ENCODE results near the gene LDLRAD3.

LDLRAD3 gene

GRCh38 chr11:36048496-36049247 lies 104.8 kb downstream of the LDLRAD3 start:
- DNase-seq (ENCODE audit: low spot score), result no peak

GRCh38 chr11:36051235-36052144 lies 107.6 kb downstream of the LDLRAD3 start:
- no peak for DNase-seq (ENCODE audit: low spot score)

GRCh38 chr11:36053281-36053680 lies 109.4 kb downstream of the LDLRAD3 start:
- DNase-seq (ENCODE audit: low spot score), result no peak

- no peak for DNase-seq (ENCODE audit: low spot score)
These were observed 110.0 kb downstream of the LDLRAD3 start for GRCh38 chr11:36053862-36054261.

DNA sequence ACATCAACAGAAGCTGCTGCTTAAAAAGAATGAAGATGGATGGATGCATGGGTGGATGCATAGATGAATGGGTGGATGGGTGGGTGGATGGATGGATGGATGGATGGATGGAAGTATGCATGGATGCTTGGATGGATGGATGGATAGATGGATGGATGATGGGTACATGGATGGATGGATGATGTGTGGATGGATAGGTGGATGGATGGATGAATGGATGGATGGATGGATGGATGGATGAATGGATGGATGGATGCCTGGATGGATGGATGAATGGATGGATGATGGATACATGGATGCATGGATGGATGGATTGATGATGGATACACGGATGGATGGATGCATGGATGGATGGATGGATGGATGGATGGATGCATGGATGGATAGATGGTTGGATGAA lies 110.8 kb downstream of the LDLRAD3 start:
- no peak for DNase-seq (ENCODE audit: low spot score)

- peak; percentile 44 for DNase-seq (ENCODE audit: low spot score)
These were observed 112.4 kb downstream of the LDLRAD3 start for GRCh38 chr11:36056160-36056751.

- no peak for DNase-seq (ENCODE audit: low spot score)
These were observed 113.6 kb downstream of the LDLRAD3 start for GRCh38 chr11:36057379-36058042.

DNA sequence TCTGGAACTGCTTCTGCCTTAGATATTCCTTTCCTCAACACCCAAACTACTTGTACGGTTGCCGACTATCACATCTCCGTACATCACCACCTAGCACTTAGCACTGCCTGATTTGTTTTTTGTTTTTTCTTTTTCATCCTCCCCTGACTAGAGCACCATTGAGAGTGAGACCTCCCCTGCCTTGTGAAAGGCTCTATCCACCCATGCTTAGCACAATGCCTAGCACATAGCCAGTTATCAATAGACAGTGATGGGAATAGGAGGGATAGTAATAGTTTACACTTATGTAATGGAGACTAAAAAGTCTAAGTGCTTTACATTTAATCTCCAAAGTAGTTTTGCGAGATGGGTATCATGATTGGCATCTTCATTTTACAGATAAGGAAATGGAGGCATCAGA lies 115.8 kb downstream of the LDLRAD3 start:
- no peak for DNase-seq (ENCODE audit: low spot score)

GRCh38 chr11:36060926-36061325 lies 117.1 kb downstream of the LDLRAD3 start:
- no peak for DNase-seq (ENCODE audit: low spot score)

DNA sequence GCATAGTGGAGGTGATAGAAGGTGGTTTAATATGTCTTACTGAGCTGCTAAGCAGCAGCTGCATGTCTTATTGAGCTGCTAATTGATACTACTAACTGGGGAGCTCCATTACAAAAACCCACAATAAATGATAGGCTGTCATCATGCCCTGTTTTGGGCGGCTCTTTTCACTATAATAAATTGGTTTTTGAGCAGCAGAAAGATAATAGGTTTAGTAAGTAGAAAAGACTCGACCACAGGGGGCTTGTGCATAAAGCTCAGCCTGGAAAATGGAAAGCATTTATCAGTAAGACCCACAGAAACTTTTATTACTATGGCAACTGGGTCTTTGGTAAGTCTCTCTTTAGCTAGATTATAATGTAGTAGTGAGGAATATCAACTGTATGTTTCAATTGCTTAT lies 117.6 kb downstream of the LDLRAD3 start:
- no peak for DNase-seq (ENCODE audit: low spot score)

GRCh38 chr11:36062796-36063365 lies 119.0 kb downstream of the LDLRAD3 start:
- no peak for DNase-seq (ENCODE audit: low spot score)

DNA sequence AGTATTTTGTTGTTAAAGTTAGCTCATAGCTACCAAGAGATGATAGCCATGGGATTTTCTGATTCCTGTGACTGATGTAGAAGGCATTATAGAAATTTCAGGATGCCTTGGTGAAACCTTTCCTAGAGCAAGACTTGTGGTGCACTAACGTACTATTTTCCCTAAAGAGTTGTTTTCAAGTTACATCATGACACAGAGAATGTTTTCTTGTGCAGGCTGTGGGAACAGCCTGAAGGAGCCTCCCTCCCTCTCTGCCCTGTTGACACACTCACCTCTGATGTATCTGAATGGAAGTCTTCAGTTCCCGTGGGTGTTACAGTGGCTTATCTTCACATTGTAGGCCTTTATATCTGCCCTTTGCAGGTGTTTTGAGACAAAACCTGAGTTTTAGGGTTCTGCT lies 121.6 kb downstream of the LDLRAD3 start:
- no peak for DNase-seq (ENCODE audit: low spot score)

GRCh38 chr11:36066891-36067290 lies 123.0 kb downstream of the LDLRAD3 start:
- DNase-seq (ENCODE audit: low spot score), result no peak

DNA sequence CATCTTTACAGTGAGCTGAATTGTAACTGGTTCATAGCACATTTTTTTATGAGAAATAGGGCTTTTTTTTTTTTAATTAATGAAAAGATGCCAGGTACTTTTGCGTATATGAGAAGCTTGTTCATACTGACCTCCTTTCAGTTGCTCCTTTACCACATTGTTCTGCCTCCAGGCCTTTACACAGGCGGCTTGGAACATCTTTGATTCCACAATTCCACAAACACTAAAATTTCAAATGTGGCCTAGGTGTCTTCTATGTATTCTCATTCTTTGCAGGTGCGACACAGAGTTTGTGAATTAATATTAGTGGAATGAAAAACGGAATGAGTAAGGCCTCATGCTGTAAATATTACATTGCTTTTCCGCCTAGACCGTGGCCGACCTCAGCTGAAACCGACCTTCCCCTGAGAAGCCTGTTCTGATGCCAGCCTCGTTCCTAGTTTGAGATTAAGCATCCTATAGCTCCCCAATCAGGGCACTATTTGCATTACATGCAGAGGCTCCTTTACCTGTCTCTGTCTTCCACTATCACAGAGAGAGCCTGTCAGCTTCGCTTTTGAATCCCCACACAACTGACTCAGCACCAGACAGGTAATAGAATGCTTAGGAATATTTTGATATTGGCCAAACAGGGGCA lies 125.8 kb downstream of the LDLRAD3 start:
- no peak for DNase-seq (ENCODE audit: low spot score)

DNA sequence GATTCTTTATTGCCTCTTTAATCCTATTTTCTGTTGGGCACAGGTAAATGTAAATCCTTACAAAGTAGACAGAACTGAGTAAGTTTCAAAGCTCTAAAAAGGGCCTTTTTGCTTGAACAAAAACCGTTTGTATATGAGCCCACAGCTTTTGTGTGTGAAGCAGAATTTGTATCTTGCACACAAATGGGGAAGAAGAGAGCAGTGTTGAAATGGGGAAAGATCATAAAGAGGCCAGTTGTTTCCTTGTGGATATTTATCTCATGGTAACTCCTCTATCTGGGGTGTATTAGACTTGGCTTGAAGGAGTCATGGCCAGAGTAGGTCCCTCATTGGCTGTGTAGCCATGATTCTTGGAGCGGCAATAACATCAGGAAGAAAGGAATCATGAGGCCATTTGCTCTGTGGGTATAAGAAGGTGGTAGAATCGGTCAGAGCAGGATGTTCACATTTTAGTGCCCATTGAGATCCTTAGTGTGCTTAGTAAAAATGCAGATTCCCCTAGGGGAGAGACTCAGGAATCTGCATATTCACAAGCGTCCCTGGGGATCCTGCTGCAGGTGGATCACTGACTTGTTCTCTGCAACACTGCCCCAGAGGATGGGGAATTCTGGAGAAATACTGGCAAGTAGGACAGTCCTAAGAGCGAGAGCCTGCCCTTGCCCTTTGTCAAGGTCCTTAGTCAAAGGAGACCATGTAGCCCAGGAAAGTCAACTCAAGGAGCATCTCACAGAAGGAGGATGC lies 126.5 kb downstream of the LDLRAD3 start:
- DNase-seq (ENCODE audit: low spot score), result no peak

DNA sequence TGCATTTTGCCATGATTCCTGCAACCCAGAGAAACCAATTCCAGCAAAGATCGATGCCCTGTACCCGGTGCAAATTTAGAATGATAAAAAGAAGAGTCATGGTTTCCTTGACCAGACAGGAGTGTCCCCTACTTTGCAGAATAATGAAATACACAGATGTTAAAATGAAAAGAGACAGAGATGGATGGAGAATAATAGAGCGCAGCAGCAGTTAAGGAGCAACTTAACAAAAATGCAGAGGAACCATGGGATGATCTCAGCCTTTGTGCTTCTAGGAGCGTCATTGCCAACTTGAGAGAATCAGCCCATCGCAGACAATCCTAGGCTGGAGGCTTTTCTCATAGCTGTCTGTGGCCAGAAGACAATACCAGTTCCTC lies 127.1 kb downstream of the LDLRAD3 start:
- DNase-seq (ENCODE audit: low spot score), result no peak

DNA sequence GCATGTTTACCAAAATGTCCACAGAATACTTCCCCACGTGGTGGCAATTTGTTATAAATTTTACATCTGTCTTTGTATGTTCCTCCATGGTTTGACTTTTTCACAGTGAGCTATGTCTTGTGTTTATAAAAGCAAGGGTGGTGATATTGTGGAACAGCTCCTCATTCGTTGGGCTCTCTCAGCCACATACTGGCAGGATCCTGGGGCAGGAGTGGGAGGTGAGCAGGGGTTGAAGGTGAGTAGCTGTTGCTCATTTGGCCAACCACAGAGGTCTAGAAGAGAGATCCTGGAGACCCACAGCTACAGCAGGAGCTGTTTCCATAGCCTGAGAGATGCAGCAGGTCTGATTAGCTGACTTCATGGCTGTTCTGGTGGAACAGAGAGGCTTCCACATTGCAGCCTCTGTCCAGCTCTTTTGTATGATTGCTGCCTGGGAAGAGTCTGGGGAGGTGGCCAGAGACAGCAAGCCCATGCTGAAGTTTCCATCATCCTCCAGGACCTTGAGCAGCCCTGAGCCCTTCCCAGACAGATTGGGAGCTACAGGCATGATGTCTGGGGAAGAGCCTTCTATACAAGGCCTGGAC lies 128.1 kb downstream of the LDLRAD3 start:
- DNase-seq (ENCODE audit: low spot score), result no peak

DNA sequence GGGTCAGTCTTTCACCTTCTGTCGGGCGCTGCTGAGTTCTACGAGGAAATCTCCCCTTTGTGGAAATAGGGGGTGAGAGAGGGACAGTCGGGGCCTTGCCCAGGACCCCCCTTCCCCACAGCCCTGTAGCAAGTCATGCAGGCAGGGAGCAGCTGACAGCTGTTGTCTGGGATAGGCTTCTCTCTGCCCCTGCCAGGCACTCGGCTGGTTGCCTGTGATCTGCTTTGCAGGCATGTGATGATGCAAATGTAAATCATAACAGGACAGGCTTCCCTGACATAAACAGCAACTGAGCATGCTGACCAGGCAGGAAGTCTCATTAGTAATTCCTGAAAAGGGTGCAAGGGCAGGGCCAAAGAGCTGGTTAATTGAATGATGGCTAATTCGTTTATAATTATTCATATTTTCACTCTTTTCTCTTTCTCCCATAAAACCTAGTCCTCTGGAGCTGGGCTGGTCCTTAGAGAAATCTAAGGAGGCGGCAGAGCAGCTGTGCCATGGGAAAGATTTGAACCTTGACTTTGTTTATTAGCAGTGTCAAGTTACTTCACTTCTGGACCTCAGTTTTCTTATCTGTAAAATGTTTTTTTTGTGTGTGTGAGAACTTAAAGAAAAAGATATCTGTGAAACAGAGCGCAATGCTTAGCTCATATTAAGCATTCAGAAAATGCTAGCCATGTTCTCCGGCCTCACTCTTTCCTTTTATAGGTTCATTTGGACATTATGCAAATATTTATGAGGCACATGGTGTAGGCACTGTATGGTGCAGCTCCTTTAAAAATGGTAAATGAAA lies 129.7 kb downstream of the LDLRAD3 start:
- DNase-seq (ENCODE audit: low spot score), result peak; percentile 62

- peak; percentile 59 for DNase-seq (ENCODE audit: low spot score)
These were observed 131.1 kb downstream of the LDLRAD3 start for GRCh38 chr11:36074941-36075431.
